ENCODE results near the gene CIT.
"Not testable (repeated sequence)": the region's sequence is repeated elsewhere in the genome, so short reads cannot be mapped to it uniquely, and the experiment has no call there.

The CIT gene, protein sequence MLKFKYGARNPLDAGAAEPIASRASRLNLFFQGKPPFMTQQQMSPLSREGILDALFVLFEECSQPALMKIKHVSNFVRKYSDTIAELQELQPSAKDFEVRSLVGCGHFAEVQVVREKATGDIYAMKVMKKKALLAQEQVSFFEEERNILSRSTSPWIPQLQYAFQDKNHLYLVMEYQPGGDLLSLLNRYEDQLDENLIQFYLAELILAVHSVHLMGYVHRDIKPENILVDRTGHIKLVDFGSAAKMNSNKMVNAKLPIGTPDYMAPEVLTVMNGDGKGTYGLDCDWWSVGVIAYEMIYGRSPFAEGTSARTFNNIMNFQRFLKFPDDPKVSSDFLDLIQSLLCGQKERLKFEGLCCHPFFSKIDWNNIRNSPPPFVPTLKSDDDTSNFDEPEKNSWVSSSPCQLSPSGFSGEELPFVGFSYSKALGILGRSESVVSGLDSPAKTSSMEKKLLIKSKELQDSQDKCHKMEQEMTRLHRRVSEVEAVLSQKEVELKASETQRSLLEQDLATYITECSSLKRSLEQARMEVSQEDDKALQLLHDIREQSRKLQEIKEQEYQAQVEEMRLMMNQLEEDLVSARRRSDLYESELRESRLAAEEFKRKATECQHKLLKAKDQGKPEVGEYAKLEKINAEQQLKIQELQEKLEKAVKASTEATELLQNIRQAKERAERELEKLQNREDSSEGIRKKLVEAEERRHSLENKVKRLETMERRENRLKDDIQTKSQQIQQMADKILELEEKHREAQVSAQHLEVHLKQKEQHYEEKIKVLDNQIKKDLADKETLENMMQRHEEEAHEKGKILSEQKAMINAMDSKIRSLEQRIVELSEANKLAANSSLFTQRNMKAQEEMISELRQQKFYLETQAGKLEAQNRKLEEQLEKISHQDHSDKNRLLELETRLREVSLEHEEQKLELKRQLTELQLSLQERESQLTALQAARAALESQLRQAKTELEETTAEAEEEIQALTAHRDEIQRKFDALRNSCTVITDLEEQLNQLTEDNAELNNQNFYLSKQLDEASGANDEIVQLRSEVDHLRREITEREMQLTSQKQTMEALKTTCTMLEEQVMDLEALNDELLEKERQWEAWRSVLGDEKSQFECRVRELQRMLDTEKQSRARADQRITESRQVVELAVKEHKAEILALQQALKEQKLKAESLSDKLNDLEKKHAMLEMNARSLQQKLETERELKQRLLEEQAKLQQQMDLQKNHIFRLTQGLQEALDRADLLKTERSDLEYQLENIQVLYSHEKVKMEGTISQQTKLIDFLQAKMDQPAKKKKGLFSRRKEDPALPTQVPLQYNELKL (N-terminal part only)

GRCh38 chr12:119876761-119877638 is at the start of gene CIT:
CIT (minus strand) TSS chr12:119877320; CDS start chr12:119876168, 1,152 bp downstream.
- DNase-seq: peak; percentile 96

DNA sequence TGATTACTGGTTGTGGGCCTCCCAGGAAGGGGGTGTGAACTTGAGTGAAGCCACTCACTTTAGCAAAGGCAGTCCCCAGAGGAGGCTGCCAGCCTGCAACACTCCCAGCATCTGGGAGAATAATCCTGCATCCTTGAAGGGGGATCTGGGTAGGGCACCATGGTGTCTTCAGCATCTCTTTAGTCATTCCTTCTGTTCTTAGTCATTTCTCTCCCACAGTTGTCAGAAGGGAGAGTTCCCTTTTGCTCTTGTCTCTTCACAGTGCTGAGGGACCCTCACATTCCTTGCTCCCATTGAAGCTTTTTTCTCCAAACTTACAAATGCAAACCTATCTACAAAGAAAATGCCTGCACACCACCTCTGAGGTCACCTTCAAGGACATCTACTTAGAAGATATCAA is 48.1 kb upstream of the CIT start:
- no peak for DNase-seq

- DNase-seq: no peak
Measured at GRCh38 chr12:119920064-119920463, 42.9 kb upstream of the CIT start.

GRCh38 chr12:119915894-119916510 is 38.9 kb upstream of the CIT start:
- no peak for DNase-seq

DNA sequence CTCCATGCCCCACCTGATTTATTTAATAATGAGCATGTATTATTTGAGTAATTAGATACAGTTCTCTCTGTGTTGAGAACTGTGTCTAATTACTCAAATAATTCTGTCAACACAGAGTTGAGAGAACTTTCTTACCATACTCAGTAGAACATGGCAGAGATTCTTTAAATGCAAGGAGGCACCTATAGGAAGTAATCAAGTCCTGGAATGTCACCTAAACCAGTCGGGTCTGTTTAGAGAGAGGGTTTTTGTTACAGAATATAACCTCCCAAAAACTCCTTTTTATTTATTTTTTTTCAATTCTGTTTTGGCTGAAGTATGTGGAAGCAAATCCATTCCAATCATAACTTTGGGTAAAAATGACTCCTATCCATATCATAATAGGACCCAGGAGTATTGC is 37.5 kb upstream of the CIT start:
- no peak for DNase-seq

GRCh38 chr12:119913536-119914330 is 36.6 kb upstream of the CIT start:
- no peak for DNase-seq

DNA sequence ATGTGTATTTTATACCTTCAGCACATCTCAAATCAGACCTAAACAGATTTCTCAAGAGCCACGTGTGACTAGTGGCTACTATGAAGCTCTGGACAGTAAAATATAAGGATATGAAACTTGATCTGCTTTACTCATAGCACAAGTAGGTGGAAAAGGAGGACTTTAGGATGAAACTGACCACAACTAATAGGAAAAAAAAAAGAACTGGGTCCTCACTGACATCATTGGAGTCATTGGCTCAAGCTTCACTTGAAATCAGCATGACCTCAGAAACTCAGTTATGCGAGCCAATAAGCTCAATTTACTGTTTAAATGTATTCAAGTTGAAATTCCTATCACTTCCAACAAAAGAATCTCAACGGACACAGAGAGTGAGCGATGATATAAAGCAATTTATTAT is 34.1 kb upstream of the CIT start:
- DNase-seq: no peak

DNA sequence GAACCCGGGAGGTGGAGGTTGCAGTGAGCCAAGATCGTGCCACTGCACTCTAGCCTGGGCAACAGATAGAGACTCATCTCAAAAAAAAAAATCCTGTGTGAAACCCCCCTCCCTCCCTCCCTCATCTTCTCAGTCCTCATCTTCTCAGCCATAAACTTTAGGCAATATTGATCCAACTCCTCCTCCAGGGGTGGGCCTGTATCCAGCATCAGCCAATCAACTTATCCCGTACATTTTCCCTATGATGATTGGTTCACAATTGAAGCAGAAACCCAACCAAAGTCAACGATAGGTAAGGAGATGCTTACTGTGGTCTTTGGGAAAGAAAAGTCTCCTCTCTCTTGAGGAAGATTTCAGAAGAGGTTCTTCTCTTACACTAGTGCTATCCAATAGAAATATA is 33.5 kb upstream of the CIT start:
- no peak for DNase-seq

DNA sequence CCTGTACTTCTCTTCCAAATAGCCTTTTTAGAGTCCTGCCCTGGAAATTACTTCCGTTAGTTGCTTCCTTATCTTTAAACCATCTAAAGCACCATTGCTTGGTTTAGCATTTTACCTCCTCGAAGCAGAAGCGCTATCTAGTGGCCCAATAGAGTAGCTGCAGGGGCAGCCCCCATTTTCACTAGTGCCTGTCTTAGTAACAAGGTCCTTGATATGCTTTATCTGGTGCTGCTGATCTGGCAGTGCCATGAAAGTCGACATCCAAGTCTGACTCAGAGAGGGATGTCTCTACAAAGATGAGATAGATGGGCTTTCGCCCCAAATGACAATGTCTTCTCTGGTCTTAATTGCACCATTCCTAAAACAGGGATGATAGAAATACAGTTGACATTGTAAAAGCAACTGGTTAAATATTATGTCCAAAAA is 25.0 kb upstream of the CIT start:
- peak; percentile 58 for DNase-seq

- no peak for DNase-seq
Measured at GRCh38 chr12:119901670-119902069, 24.6 kb upstream of the CIT start.

DNA sequence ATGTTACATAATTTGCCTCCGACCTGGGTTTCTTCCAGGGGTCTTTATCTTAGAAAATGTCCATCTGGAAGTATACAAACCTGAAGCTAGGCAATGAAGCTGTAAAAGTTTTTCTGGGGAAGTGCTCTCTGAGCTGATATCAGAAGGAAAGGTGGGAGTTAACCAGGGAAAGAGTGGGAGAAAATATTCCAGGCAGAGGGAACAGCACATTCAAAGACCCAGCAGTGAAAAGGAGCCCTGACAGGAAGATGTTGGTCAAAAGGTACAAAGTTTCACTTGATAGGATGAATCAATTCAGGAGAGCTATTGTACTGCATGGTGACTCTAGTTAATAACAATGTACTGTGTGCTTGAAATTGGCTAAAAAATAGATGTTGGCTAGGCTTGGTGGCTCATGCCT is 17.8 kb upstream of the CIT start:
- DNase-seq: no peak

DNA sequence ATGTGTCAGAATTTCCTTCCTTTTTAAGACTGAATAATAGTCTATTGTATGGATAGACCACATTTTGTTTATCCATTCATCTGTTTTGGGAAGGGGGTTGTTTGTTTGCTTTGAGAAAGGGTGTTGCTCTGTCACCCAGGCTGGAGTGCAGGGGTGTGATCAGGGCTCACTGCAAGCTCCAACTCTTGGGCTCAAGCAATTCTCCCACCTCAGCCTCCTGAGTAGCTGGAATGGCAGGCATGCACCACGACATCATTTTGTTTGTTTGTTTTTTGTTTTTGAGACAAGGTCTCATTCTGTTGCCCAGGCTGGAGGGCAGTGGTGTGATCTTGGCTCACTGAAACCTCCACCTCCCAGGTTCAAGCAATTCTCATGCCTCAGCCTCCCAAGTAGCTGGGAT is 15.5 kb upstream of the CIT start:
- not testable (repeated sequence) for DNase-seq

DNA sequence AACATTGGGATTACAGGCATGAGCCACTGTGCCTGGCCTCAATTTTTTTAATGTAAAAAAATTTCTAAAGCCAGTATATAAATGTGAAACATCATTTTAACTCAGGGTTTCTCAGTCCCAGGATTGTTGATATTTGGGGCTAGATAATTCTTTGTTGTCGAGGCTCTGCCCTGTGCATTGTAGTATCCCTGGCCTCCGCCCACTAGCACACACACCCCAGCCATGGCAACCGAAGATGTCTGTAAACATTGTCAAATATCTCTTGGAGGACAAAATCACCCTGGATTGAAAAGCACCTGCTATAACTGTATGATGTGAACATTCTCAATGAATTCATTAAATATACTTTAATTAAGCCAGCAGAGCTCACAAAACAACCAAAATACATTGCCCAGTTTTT is 8.4 kb upstream of the CIT start:
- no peak for DNase-seq

- not testable (repeated sequence) for DNase-seq
Measured at GRCh38 chr12:119883791-119884190, 6.7 kb upstream of the CIT start.

- DNase-seq: no peak
Measured at GRCh38 chr12:119883237-119883636, 6.1 kb upstream of the CIT start.

DNA sequence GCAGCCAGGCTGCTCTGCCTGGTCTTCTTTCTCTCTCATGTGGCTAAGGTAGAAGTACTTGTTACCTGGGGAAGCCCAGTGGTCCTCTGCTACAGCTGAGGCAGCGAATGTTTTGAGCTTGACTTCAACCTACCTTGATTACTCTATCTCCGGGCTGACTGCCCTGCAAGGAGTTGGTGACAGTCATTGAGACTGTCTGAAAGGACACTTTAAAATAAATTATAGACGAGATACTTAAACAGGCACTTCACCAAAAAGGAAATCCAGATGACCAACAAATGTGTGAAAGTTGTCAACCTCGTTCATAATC is 474 bp upstream of the CIT start:
- no peak for DNase-seq

- no peak for DNase-seq
Measured at GRCh38 chr12:119870457-119870856, 6.7 kb downstream of the CIT start.

- no peak for DNase-seq
Measured at GRCh38 chr12:119869720-119870119, 7.4 kb downstream of the CIT start.

DNA sequence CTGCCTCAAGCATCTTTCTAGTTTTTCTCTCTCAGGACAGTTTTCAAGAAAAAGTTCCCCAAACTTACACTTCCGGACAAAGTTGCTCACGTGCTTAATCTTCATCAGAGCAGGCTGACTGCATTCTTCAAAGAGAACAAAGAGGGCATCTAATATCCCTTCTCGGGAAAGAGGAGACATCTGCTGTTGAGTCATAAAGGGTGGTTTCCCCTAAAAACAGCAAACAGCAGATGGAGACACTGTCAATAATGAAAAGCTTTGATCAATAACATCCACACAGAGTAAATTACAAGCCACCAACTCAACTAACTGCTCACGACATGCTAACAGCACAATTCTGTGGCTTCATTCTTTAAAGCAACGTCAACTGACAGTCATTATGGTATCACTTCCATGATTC is 8.1 kb downstream of the CIT start:
- DNase-seq: peak; percentile 13

DNA sequence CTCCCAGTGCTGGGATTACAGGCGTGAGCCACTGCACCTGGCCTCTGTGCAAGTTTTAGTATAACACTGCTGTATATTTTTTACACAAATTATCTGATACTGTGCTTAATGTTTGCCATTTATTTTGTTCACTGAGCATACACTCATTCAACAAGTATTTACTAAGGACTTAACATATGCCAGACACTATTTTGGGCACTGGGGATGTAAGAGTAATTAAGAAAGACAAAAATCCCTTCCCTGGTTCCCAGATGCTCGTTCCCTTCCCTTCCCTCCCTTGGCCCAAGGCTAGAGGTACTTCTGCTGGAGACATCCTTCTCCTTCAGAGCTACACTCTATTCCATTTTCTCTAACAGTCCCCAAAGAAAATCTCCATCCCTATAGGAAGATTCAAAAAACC is 12.5 kb downstream of the CIT start:
- no peak for DNase-seq

DNA sequence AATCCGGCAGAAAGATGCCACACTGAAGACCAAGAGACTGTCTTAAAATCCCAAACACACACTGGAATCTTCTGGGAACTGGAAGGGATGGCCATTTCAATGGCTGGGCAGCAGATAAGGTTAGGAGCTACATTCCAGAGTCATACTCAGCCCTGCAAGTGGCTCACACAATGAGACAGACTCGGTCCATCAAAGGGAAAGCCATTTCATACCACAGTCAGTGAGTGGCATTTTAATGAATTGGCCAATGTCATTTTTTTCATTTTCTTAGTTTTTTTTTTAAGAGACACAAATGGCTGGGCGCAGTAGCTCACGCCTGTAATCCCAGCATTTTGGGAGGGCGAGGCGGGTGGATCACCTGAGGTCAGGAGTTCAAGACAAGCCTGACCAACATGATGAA is 17.9 kb downstream of the CIT start:
- DNase-seq: no peak
